GM19328 (cell line): ENCODE results near the gene HELLS.
A peak's percentile ranks its signal among the peaks of the same experiment; 100 is the strongest.
"Not testable (repeated sequence)": the region's sequence is repeated elsewhere in the genome, so short reads cannot be mapped to it uniquely, and the experiment has no call there.

Experiments
- ATAC-seq: cut with Tn5 transposase; IDR thresholded peaks from one replicate; pipeline ENCODE4 v1.9.1; 2021; ENCODE audit warnings: mild to moderate bottlenecking, moderate library complexity; ENCODE audit not compliant: unreplicated experiment

Gene HELLS

DNA sequence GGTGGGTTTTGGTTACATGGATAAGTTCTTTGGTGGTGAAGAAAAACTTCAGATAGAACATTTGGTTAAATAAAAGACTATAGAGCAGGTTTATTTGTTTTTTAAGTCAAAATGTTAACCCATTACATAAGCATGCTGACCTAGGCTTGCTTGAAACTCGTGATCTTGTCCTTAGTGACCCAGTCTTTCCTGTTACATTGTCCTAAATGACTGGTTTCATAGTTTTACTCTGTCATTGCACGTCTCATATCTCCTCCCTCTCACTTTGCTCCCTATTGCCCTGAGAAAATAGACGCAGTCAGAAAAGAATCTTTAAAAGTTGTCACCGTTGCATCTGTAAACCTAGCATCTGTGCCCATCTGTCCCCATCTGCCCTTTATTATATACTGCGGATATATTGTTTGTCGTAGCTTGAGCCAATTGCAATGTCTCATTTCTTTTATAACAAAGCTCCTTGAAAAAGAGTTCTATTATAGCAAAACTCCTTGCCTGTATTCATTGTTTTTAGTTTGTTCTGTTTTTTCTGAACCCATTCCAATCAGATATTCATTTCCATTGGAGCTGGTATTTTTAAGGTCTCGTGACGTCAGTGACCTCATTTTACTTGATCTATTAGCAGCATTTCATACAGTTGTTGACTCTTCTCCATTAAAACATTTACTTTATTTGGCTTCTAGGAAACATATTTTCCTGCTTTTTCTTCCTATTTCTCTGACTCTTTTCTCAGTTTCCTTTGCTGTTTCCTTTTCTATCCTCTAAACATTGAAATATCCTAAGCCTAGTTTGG, 57.3 kb downstream of the HELLS start:
- ATAC-seq: no peak

DNA sequence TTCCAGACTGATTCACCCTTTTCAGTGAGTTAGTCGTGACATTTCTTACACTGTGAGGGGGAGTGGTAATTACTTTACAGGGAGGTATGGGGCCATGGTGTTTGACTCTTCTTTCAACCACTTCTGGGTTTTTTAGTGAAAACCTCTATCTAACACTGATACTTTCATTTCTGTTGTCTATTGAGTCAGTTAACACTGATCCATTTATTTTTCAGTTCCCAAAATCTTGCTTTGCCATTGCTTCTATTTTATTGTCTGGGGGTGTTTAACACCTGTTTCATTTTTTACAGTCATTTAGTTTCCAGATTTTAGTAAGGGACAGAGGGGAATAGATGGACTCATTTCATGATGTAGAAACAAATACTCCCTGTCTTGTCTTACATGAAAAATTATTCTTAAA, 61.5 kb downstream of the HELLS start:
- peak; percentile 83 for ATAC-seq

DNA sequence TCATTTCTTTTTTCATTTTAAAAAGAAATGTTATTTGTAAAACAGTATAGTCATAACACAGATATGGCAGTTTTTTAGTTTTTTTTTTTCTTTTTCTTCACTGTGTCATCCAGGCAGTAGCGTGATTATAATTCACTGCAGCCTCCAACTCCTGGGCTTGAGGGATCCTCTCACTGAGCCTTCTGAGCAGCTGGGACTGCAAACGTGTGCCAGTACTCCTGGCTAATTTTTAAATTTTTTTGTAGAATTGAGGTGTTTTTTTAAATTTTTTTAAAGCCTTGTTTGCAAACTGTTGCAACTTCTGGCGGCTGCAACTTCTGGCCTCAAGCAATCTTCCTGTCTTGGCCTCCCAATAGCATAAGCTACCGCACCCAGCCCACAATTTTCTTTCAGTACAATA, 63.0 kb downstream of the HELLS start:
- no peak for ATAC-seq

DNA sequence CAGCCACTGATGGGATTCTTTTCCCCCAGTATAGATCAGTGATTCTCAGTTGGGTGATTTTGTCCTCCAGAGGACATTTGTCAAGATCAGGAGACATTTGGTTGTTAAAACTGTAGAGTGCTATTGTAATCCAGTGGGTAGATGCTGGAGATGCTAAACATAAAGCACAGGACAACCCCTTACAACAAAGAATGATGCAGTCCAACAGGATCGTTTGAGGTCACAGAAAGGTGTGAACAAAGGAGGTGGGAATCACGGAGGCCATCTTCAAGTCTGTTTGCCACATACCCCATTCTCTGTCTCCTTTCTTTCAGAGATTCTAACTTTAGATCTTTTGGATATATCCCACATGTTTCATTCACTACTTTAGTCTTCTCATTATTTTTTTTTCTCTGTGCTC, 69.0 kb downstream of the HELLS start:
- ATAC-seq: no peak

DNA sequence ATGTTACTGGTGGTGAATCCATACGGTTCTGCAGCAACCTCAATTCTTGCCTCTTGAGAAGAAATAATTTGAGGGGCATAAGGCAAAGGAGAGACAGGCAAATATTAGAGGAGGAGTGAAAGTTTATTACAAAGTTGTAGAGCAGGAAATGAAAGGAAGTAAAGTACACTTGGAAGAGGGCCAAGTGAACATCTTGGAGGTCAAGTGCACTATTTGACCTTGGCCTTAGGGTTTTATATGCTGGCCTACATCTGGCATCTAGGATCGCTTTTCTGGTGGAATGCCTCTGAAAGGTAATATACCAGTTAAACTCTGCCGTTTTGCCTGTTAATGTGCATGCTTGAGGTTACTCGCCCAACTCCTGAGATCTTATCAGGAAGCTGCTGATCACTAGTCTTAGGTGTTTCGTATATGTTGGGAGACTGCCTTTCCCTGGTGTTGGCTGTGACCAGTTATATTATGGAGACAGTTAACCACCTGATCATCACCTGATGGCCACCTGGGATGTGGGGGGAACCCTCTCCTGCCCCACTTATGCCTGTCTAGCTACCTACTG, 71.9 kb downstream of the HELLS start:
- no peak for ATAC-seq

DNA sequence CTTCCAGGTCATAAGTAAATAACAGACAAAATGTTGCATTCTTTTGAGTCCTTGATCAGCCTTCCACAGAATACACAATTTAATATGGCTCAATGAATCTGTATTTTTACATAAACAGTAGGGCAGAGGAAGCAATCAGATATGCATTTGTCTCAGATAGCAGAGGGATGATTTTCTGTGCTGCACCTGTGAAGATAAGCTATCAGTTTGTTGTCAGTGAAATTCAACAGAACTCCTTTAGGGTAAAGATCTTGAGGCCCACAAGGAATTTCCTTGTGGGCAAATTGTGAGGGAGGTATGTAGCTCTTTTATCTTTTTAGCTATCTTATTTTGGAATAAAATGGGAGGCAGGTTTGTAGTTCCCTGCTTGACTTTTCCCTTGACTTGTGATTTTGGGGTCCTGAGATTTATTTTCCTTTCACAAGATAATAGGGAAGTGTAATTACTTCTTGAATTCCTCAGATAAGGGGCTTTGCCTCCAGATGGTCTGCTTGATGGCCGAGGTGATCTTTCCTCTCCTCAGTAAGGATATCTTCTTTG, 77.1 kb downstream of the HELLS start:
- ATAC-seq: no peak

DNA sequence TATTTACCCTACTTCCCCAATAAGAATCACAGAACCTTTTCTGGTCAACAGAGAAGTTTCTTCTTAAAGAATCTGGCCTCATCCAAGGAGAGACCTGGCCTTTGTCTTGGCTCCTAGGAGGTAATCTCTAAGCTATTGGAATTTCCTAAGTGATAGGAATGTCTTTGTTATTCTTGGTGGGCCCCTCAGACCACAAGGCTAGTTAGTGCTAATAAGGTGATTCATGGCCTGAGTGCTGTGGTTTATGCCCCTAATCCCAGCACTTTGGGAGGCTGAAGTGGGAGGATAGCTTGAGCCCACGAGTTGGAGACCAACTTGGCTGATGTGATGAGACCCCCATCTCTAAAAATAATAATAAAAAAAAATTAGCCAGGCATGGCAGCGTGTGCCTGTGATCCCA, 78.0 kb downstream of the HELLS start:
- ATAC-seq: no peak

DNA sequence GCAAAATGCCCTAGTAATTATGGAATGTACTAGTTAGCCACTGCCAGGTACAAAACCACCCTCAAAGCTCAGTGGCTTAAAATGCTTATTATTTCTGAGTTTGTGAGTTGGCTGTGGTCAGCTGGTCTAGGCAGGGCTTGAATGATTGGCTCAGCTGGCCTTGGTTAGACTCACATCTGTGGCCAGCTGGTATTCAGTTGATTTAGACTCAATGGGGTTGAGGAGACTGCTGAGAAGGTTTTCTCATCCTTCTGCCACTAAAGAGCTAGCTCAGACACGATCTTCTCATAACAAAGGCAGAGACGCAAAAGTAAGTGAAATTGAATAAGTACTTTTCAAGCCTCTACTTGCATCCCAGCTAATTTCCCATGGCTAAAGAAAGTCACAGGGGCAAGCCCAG, 80.9 kb downstream of the HELLS start:
- ATAC-seq: no peak

DNA sequence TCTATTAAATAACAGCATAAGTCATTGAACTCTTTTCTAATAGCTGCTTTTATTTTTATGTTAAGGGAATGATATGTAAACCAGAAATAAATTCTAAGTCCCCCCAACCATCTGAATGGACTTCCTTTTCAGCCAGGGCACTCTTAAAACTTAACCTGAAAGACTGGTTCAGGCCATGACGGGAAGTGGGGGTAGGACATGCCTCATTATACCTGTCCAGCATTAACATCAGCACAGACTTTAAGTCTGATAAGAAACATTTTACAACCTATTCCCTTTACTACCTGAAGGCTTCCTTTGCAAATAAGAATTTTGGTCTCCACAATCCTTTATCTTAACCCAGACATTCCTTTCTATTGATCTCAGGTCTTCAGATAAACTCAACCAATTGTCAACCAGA, 81.9 kb downstream of the HELLS start:
- ATAC-seq: no peak

DNA sequence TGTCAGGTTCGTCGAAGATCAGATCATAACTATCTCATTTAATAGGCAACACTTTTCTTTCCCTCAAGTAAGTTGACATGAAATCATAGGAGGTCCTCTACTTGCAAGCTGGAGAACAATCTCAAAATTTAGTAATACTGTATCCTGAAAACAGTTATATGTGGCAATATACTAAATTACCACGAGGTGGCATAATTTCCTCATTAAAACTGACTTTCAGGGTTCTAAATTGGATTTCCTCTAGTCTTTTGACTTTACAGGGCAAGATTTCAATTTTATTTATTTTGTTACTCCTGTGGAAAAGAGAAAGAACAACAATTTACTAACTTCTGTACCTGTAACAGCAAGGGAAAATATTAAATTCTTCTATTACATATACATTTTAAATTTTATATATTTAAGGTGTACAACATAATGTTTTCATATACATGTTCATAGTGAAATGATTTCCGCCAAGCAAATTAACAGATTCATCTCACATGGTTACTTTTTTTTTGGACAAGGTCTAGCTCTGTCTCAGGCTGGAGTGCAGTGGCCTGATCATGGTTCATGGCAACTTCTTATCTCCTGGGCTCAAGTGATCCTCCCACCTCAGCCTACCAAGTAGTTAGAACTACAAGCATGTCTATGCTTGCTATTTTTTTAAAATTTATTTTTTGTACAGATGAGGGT, 84.6 kb downstream of the HELLS start:
- no peak for ATAC-seq

DNA sequence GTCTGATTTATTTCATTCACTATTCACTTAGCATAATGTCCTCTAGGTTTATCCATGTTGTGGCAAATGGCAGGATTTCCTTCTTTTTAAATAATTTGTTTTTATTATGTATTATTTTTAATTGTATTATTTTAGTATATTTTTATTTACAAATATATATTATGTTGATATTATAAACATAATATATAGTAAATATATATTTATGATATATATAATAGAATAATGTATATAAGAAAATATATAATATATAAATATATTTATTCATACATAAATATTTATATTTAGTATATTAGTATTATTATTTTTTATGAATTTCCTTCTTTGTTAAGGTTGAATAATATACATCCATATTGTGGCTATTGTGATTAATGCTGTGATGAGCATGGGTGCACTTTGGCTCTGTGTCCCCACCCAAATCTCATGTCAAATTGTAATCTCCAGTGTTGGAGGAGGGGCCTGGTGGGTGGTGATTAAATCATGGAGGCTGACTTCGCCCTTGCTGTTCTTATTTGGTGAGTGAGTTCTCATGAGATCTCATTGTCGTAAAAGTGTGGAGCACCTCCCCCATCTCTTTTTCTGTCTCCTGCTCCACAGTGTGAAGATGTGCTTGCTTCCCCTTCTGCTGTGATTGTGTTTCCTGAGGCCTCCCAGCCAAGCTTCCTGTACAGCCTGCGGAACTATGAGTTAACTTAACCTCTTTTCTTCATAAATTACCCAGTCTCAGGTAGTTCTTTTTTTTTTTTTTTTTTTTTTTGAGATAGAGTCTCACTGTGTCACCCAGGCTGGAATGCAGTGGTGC, 85.7 kb downstream of the HELLS start:
- no peak for ATAC-seq

DNA sequence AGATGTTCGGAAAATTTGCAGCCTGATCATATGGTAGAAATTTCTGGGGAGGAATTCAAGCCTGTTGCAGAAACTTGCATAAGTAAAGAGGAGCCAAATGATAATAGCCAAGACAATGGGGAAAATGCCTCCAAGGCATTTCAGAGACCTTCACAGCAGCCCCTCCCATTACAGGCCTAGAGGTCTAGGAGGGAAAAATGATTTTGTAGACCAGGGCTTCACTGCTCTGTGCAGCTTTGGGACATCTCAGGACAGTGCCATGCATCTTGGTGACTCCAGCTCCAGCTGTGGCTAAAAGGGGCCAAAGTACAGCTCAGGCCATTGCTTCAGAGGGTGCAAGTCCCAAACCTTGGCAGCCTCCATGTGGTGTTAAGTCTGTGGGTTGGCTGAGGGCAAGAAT, 87.4 kb downstream of the HELLS start:
- no peak for ATAC-seq

DNA sequence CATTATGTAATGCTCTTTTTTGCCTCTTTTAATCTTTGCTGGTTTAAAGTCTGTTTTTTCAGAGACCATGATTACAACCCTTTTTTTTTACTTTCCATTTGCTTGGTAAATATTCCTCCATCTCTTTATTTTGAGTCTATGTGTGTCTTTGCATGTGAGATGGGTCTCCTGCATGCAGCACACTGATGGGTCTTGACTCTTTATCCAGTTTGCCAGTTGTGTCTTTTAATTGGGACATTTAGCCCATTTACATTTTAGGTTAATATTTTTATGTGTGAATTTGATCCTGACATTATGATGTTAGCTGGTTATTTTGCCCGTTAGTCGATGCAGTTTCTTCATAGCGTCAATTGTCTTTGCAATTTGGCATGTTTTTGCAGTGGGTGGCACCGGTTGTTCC, 92.5 kb downstream of the HELLS start:
- ATAC-seq: not testable (repeated sequence)

DNA sequence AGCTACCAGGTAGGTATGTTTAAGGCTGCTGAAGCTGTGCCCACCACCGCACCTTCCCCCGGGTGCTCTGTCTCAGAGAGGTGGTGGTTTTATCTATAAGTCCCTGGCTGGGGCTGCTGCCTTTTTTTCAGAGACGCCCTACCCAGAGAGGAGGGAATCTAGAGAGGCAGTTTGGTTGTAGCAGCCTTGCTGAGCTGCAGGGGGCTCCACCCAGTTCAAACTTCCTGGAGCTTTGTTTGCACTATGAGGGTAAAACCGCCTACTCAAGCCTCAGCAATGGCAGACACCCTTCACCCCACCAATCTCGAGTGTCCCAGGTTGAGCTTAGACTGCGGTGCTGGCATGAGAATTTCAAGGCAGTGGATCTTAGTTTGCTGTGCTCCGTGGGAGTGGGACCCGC, 94.3 kb downstream of the HELLS start:
- no peak for ATAC-seq

DNA sequence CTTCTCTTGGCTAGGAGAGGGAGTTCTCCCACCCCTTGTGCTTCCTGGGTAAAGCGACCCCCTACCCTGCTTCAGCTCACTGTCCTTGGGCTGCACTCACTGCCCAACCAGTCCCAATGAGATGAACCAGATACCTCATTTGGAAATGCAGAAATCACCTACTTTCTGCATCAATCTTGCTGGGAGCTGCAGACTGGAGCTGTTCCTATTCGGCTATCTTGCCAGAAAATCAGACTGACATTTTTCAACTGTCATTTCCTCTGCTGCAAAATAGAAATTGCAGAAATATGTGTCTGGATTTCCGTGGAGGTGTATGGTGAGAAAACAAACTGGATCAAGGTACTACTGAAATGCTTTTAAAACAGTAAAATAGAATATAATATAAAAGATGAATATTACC, 95.0 kb downstream of the HELLS start:
- no peak for ATAC-seq

DNA sequence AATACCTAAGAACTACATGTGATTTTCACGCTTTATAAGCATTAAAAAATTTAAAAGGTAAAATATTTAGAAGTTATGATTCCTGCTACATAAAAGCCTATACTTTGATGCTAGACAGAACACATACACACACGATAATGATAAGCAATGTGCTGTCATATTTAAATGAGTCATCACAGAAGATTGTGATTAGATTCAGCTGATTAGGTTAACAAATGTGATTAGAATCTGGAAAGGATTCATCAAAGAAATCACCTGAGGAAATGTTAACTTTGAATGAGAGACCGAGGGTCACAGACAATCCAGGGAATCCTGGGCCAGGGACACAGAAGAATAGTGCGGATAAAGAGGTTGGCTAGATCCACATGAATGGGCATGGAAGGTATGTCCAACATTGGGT, 95.9 kb downstream of the HELLS start:
- no peak for ATAC-seq

DNA sequence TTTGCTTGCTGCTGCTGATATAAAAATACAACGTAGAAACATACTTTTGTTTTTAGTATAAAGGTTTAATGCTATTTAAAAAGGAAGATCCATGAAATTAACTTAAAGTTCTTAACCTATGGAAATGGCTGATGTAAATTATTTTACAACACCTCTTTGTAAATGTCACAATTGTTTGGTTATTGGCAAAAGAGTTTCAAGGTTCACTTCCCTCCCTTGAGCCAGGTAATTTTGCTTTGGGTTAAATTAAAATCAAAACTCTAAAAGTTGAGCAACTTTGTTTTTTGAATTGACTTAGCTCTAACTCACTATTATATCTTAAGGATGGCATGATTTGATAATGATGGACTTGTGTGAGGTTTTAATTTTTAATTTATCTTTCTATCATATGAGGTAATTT, 98.8 kb downstream of the HELLS start:
- ATAC-seq: no peak

DNA sequence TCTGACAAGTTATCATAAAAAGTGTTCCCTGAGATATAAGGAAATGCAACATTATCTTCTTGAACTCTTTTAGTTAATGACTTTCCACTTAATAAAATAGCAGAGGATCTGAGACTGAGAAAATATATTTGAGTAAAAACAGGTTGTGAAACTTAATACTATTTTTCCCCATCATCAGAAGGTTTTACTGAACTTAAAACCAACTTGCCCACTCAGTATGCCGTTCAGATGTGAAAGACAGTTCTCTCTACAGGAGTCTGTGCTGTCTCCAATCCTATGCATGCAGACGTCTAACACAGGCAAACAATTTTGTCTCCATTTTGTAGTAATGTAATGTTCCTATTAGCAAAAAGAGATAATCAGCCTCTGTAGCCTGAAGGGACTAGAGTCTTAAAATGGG, 99.7 kb downstream of the HELLS start:
- ATAC-seq: peak; percentile 60
